ENCODE data around the gene FANCD2.
"Not testable (repeated sequence)": the region's sequence is repeated elsewhere in the genome, so short reads cannot be mapped to it uniquely, and the experiment has no call there.

Gene FANCD2

DNA sequence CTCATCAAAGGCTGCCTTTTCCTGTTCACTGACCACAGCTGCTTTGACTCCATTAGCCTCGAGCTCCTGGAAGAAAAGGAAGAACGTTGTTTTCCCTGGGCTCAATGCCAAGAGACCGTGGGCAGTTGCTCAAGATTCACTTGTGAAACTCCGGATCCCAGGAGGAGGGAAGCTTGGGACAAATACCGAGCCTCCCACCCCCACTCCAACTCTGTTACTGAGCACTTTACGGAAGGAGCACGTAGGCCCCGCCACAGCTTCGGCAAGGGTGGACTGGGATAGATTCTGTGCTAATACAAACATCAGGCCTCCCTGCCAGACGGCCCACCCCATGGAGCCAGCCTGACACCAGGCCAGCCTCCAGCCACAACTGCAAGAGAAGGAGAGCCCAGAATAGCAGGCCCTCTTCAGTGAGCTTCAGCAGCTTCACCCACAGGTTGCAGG lies 10.8 kb upstream of the FANCD2 start:
- no peak for DNase-seq

DNA sequence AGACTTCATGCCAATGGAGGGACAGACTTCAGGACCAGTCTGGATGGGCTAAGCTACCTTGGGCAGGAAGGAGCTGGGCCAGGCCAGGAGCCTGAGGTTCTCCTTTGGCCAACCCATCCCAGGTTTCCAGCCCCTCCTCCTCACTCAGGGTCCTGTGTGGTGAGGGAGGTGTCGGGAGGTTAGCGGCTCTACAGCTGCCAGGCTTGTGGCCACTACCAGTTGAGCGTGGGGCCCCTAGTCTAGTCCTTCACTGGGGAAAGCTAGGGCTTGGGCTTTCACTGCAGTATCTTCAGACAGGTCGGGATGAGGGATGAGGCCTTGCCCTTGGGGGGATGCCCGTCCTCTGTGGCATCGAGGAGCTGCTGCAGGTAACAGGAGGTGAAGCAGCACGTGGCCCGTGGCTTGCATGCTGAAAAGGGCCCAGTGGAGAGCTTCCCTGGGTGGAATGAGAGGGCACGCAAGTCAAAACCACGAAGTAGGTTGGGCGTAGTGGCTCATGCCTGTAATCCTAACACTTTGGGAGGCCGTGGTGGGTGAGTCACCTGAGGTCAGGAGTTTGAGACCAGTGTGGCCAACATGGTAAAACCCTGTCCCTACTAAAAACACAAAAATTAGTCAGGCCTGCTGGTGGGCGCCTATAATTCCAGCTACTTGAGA lies 8.5 kb upstream of the FANCD2 start:
- no peak for DNase-seq

DNA sequence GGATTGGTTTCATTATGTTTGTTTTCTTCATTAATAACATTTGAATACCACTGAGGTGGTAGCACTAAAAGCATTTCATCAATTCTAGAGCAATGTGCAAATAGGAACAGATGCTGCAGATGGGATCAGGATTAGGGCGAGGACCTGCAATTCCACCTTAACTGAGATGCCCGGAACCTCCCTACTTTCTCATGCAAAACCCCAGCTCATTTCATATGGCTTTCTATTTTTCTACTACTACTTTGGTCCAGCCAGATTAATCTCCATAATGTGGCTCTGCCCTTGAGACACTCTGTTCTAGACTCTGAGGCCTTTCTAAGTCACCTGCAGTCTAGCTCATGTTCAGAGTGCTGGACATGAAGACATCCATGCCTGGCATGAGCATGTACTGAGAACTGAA lies 7.4 kb upstream of the FANCD2 start:
- not testable (repeated sequence) for DNase-seq

DNA sequence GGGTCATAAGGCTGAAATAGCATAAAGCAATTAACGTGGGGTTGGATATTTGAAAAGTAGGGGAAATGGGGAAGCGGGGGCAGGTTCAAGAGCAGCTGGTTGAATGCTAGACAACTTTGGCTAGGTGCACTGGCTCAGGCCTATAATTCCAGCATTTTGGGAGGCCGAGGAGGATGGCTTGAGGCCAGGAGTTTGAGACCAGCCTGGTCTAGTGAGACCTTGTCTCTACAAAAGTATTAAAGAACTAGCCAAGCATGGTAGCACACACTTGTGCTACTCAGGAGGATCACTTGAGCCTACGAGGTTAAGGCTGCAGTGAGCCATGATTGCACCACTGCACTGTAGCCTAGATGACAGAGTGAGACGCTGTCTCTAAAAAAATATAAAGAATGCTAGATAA lies 6.9 kb upstream of the FANCD2 start:
- no peak for DNase-seq

DNA sequence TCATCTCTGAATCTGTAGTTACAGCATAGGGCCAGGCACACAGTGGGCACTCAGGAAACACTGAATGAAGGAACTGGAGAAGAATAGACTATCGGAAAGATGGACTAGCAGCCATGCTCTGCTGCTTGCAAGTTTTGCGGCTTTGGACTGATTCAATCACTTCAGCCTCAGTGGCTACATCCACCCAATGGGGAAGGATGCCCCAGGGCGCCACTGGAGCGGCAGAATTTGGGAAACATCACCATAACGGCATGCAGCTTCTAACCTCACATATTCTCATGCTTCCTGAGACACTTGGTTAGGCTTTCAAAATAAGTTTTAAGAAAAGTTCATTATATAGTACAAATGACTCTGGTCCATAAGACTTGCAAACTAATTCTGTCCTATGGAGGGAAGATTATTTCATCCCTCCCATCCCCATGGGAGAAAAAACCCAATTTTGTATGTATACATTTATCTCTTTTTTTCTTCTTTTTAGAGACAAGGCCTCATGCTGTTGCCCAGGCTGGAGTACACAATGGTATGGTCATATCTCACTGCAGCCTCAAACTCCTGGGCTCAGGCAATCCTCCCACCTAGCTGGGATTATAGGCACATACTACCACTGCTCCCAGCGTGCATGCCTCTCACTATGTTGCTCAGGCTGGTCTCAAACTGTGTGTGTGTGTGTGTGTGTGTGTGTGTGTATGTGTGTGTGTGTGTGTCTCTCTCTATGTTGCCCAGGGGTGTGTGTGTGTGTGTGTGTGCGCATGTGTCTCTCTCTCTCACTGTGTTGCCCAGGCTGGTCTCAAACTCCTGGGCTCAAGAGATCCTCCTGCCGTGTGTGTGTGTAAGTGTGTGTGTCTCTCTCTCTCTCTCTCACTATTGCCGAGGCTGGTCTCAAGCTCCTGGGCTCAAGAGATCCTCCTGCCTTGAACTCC lies 4.1 kb upstream of the FANCD2 start:
- DNase-seq: no peak

DNA sequence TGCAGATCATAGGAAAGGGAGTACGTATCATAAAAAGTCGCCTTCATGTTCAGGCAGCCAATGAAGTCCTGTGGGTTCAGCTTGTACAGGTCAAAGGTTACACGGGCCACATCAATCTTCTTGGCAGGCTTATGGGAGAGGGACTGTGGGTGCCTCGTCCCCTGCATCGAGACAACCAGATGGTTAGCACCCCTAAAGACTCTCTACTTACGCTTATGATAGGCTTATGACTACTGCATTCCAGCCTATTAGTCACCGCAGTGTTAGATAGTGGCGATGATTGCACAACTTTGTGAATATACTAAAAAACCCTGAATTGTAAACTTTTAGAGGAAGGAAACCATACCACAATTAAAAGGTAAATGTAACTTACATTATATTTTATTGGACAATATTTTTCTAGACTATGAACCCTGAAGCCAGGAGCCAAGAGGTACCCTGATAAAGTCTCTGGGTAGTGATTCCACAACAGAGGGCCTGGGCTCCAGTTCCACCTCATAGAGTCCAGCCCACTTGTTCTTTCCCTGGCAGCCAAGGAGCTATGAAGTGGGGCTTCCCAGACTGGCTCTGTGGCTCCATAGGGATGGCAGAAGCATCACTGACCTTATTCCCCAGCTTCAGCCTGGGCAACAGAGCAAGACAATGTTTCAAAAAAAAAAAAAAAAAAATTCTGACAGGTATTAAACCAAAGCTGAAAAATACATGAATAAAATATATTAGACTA lies 2.5 kb upstream of the FANCD2 start:
- DNase-seq: no peak

DNA sequence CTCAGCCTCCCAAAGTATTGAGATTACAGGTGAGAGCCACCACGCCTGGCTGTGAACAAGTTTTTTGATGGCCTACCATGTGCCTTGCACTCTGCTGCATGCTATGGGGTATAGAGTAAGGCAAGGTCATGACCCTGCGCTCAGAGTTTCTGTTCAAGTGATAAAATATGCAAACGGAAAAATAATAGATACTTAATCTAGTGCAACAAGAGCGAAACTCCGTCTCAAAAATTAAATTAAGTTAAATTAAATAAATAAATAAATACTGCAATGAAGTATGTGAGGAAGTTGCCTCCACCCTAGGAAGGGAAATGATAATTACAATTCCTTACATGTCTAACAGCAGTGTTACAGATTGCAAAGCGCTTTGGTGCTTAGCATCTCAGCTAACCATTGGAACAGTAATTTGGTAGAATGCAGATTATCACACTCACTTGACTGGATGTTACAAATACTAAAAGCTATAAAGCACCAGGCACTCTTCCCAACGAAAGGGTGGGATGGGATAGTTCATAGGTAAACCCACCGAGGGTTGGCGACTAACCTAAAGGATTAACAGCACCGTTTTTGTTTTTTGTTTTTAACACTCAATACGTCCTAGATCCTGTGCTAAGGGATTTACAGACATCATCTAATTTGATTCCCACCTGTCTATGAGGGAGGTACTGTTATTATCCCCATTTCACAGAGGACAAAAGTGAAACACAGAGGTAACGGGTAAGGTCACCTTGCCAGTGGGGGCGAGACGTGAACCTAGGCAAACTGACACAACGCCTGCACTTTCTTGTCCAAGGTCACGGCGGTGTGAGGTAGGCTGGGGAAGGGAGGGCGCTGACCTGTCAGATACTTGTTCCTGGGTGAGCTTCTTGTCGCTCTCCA lies 793 bp upstream of the FANCD2 start:
- no peak for DNase-seq

DNA sequence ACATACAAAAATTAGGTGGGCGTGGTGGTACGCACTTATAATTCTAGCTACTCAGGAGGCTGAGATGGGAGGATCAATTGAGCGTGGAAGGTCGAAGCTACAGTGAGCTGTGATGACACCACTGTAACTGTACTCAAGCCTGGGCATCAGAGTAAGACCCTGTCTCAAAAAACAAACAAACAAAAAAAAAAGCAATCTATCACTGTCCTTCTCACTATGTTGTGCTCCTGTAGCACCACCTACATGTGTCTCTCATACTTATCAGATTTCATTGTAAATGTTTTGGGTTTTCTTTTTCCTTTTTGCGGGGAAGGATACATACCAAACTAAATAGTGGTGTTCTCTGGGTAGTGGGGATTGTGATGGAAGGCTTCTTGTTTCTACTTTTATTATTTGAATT lies 14.8 kb downstream of the FANCD2 start:
- no peak for DNase-seq

DNA sequence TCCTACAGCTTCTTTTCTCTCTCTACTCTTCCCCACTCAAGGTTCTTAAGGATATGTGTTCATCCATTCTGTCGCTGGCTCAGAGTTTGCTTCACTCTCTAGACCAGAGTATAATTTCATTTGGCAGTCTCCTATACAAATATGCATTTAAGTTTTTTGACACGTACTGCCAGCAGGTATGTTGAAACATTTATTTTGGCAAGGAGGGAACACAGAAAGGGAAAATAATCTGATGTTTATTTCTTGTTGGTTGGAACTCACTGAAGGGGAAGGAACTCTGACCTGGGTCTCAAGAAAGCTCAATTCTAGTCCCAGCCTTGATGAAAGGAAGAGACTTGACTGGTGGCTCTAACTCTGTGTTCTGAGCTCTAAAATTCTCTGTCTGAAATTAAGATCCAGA lies 21.6 kb downstream of the FANCD2 start:
- DNase-seq: no peak

DNA sequence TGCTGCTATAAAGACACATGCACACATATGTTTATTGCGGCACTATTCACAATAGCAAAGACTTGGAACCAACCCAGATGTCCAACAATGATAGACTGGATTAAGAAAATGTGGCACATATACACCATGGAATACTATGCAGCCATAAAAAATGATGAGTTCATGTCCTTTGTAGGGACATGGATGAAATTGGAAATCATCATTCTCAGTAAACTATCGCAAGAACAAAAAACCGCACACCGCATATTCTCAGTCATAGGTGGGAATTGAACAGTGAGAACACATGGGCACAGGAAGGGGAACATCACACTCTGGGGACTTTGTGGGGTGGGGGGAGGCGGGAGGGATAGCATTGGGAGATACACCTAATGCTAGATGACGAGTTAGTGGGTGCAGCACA lies 26.8 kb downstream of the FANCD2 start:
- DNase-seq: not testable (repeated sequence)

DNA sequence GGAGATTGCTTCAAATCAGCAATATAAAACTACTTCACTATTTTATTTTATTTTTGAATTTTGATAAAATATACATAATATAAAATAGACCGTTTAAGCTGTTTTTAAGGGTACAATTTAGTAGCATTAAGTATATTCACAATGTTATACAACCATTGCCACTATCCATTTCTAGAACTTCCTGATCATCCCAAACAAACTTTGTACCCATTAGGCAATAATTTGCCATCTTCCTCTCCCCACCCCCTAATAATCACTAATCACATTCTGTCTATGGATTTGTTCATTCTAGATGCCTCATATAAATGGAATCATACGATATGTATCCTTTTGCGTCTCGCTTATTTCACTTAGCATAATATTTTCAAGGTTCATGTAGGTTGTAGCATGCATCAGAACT lies 28.9 kb downstream of the FANCD2 start:
- DNase-seq: no peak

DNA sequence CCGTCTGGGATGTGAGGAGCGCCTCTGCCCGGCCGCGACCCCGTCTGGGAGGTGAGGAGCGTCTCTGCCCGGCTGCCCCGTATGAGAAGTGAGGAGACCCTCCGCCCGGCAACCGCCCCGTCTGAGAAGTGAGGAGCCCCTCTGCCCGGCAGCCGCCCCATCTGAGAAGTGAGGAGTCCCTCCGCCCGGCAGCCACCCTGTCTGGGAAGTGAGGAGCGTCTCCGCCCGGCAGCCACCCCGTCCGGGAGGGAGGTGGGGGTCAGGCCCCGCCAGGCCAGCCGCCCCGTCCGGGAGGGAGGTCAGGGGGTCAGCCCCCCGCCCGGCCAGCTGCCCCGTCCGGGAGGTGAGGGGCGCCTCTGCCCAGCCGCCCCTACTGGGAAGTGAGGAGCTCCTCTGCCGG lies 43.8 kb downstream of the FANCD2 start:
- DNase-seq: not testable (repeated sequence)

DNA sequence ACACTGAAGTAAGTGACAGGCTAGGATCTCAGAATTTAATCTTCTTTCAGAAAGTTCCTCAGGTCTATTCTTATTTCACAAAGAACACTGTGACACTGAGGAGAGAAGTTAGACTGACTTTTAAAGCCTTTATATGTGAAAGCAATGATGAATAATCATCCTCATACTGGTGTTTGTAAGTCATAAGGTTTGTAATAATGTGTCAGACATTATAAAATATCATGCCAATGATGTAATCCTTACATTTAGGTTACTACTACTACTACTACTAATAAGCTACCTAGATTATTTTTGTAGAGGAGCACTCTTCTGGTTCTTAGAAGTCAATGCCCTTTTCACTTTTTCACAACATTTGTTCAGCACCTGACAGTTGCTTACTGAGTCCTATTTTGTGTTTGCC lies 48.4 kb downstream of the FANCD2 start:
- no peak for DNase-seq

DNA sequence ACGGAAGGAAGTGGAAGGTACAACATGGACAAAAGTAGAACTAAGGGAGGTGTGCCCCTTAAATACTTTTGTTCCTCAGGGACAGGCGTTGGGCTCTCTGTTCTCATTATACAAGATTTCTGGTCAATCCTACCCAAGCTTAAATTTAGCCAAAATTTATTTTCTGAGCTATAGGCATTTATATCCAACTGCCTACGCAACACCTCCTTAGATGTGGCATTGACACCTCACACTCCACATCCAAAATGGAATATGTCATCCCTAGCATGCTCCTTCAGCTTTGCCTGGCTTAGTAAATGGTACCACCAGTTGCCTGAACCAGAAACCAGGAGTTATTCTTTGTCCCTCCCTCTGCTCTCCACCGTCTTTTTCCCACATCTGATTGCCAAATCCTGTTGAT lies 55.6 kb downstream of the FANCD2 start:
- DNase-seq: no peak

DNA sequence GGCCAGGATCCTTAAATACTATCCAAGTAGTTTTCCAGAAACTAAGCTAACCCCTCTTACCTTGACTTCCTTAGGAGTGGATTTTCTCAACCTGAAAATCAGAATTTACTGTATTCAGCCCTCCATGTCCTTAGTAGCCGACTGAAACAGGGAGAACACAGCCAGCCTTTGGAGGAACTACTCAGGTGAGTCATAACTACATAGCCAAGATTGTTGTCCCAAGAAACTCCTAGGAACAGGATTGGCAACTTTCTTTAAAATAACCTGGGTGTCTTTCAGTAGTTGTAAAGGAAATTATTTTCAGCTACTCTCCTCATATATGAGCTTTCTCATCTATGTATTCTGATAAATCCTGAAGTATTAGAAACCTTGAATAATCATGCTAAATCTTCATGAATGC lies 59.5 kb downstream of the FANCD2 start:
- DNase-seq: no peak

DNA sequence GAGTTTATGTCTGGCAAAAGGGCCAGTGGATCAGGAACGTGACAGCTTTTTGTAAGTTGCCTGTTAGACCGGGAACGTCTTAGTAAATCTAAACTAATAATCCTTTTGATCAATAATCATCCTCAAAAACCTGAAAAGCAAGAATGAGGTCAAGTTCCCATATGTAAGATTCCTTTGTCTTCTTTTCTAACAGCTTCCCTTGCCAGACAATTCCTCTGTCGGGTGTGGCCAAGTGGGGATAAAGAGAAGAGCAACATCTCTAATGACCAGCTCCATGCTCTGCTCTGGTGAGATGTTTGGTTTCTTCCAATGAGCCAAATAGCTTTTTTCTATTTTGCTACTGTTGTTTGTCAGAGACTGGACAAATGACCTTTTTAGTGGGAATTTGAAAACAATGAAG lies 62.0 kb downstream of the FANCD2 start:
- no peak for DNase-seq

DNA sequence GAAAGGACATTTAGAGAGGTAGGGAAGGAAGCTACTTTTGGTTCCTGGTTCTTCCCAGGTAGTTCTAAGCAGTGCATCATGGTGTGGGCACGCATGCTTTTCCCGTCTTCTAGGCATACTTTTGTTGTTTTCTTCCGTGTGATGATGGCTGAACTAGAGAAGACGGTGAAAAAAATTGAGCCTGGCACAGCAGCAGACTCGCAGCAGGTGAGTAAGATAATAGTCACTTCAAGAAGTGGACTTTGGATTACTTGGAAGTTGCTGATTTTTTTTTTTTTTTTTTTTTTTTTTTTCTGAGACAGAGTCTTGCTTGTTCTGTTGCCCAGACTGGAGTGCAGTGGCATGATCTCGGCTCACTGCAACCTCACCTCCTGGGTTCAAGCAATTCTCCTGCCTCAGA lies 63.9 kb downstream of the FANCD2 start:
- DNase-seq: no peak

DNA sequence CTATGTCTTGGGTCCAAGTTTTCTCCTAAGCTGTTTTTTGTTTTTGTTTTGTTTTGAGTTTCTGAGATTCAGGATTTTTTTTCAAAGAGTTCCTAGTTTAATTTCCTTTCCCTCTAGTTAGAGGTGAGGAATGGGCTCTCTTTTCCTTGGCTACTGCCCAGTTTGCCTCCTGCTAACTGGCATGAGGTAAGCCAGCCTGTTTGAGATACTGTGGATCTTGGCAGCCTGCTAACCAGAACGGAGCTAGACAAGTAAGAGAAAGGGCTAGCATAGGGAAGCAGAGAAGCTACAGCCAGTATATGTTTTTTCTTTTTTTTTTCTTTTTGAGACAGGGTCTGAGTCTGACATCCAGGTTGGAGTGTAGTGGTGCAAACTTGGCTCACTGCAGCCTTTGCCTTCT lies 64.5 kb downstream of the FANCD2 start:
- not testable (repeated sequence) for DNase-seq

DNA sequence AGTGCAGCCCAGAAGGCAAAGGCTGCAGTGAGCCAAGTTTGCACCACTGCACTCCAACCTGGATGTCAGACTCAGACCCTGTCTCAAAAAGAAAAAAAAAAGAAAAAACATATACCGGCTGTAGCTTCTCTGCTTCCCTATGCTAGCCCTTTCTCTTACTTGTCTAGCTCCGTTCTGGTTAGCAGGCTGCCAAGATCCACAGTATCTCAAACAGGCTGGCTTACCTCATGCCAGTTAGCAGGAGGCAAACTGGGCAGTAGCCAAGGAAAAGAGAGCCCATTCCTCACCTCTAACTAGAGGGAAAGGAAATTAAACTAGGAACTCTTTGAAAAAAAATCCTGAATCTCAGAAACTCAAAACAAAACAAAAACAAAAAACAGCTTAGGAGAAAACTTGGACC lies 65.2 kb downstream of the FANCD2 start:
- DNase-seq: not testable (repeated sequence)

DNA sequence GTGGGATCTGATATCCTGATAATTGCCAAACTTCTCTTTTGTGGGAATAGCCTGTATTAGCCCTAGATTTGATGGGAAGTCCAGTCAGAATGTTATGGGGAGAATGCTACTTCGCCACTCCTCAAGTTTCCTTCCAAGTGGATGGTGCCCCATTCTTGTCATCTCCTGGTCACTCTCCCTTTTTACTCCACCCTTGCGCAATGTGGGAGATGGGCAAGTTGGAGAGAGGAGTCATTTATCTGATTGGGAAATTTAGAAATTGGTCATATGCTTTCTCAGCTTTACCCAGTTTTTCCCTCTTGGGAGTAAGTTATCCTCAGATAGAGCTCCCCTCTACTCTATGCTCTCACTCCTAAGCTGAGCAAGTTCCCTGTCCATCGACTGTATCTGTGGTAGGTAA lies 67.4 kb downstream of the FANCD2 start:
- DNase-seq: no peak

DNA sequence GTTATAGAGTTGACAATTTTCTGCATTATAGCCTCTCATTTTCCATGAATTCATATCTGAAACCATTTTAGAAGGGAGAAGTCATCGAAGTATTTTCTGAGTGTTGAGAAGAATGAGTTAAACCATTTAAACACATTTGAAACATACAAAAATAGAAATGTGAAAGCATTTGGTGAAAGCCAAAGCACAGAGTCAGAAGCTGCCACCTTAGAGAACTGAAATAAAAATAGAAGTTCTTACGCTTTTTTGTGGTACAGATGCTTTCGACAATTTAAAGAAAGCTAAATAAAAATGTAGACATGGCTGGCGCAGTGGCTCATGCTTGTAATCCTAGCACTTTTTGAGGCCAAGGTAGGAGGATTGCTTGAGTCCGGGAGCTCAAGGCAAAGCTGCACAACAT lies 72.8 kb downstream of the FANCD2 start:
- DNase-seq: no peak

DNA sequence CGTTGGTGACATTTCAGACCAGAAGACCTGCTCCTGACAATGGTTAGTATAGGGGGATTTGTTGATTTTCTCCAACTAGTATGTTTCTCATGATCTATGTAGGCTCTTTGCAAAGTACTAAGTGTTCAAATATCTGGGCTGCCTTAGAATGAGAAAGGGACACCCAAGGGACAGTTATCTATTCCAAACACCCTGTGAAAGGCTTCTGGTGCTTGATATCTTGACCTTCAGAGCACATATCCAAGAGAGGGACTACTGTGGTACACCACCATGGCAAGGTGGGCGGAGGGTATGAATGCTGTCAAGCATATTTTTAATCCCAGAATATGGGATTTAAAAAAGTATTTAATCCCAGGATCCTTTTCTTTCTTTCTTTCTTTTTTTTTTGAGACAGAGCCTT lies 80.7 kb downstream of the FANCD2 start:
- no peak for DNase-seq

DNA sequence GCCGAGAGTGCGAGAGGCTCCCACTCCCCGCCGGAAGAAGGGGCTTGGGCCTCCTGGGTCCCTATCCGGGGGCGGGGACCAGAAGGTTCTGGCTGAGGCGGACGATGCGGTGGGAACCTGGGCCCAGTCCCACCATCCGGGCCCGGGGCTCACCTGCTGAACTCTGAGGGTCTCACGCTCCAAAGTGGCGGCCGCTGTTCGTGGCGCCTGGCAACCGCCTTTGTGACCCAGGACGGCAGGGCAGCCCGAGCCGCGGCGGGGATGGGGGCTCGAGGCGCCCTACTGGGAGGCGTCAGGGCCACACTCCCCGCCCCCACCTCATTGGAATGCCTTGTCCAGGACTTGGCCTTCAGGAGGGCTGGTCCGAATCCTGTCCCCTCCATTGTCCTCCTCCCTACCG lies 81.9 kb downstream of the FANCD2 start, which contains the start of gene FANCD2OS:
TSS of gene FANCD2OS (minus strand) at position 165 of the 400 bp plus-strand sequence. CDS start 3,481 bp downstream, outside the sequence.
- no peak for DNase-seq

All from NCI-H748 treated with DMSO at 0.1 percent for 48 hours (cell line).